ENCODE measurements around the gene TGM6.

Gene TGM6

GRCh38 chr20:2446845-2447244, 66.1 kb downstream of the TGM6 start:
- no peaks in the 10 kb centered on the region for H3K27me3 Mint-ChIP-seq (ENCODE audit: low read depth)
- TF ChIP-seq, protein P1, sequence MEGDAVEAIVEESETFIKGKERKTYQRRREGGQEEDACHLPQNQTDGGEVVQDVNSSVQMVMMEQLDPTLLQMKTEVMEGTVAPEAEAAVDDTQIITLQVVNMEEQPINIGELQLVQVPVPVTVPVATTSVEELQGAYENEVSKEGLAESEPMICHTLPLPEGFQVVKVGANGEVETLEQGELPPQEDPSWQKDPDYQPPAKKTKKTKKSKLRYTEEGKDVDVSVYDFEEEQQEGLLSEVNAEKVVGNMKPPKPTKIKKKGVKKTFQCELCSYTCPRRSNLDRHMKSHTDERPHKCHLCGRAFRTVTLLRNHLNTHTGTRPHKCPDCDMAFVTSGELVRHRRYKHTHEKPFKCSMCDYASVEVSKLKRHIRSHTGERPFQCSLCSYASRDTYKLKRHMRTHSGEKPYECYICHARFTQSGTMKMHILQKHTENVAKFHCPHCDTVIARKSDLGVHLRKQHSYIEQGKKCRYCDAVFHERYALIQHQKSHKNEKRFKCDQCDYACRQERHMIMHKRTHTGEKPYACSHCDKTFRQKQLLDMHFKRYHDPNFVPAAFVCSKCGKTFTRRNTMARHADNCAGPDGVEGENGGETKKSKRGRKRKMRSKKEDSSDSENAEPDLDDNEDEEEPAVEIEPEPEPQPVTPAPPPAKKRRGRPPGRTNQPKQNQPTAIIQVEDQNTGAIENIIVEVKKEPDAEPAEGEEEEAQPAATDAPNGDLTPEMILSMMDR (IDR thresholded peaks at IDR 0.05; ENCODE audit: unreplicated experiment in 3 of 3) = no peak
- no peaks in the 10 kb centered on the region for H3K36me3 Mint-ChIP-seq (ENCODE audit: low read depth)
- H3K27ac Mint-ChIP-seq = no peak overlapping the region
- H3K4me3 Mint-ChIP-seq = no peak overlapping the region
- H3K9me3 Mint-ChIP-seq = no peaks in the 10 kb centered on the region
- H3K4me1 Mint-ChIP-seq = no peaks in the 10 kb centered on the region

GRCh38 chr20:2449386-2449785, 68.7 kb downstream of the TGM6 start:
- Mint-ChIP-seq H3K27ac (no peak overlapping the region), H3K36me3 (ENCODE audit: low read depth) (no peaks in the 10 kb centered on the region), H3K4me3 (no peak overlapping the region), H3K4me1 (no peaks in the 10 kb centered on the region), H3K27me3 (ENCODE audit: low read depth) (no peaks in the 10 kb centered on the region), H3K9me3 (no peaks in the 10 kb centered on the region)
- TF ChIP-seq, protein P1 (IDR thresholded peaks at IDR 0.05; ENCODE audit: unreplicated experiment in 3 of 3) = no peak

GRCh38 chr20:2451422-2451821, 70.7 kb downstream of the TGM6 start:
- H3K27me3 Mint-ChIP-seq (ENCODE audit: low read depth) = no peaks in the 10 kb centered on the region
- no peaks in the 10 kb centered on the region for H3K36me3 Mint-ChIP-seq (ENCODE audit: low read depth)
- TF ChIP-seq, protein P1 (IDR thresholded peaks at IDR 0.05; ENCODE audit: unreplicated experiment in 3 of 3) = no peak
- H3K27ac Mint-ChIP-seq = no peak overlapping the region
- no peak overlapping the region for H3K4me3 Mint-ChIP-seq
- no peaks in the 10 kb centered on the region for H3K9me3 Mint-ChIP-seq
- no peaks in the 10 kb centered on the region for H3K4me1 Mint-ChIP-seq

- H3K4me1 Mint-ChIP-seq = no peaks in the 10 kb centered on the region
- H3K27ac Mint-ChIP-seq = no peak overlapping the region
- no peaks in the 10 kb centered on the region for H3K27me3 Mint-ChIP-seq (ENCODE audit: low read depth)
- no peak overlapping the region for H3K4me3 Mint-ChIP-seq
- TF ChIP-seq, protein P1 (IDR thresholded peaks at IDR 0.05; ENCODE audit: unreplicated experiment in 3 of 3) = peak; percentile 81 to 86 (median 82)
- H3K36me3 Mint-ChIP-seq (ENCODE audit: low read depth) = no peaks in the 10 kb centered on the region
- no peaks in the 10 kb centered on the region for H3K9me3 Mint-ChIP-seq
Measured at GRCh38 chr20:2451939-2452732, 71.4 kb downstream of the TGM6 start.

GRCh38 chr20:2453792-2454191, 73.1 kb downstream of the TGM6 start:
- Mint-ChIP-seq H3K36me3 (ENCODE audit: low read depth) (peaks cover 3% of the 10 kb centered on the region), H3K9me3 (no peaks in the 10 kb centered on the region)
- TF ChIP-seq, protein P1 (IDR thresholded peaks at IDR 0.05; ENCODE audit: unreplicated experiment in 3 of 3) = no peak

More at GRCh38 chr20:2453792-2454191, 73.1 kb downstream of the TGM6 start:
- no peak overlapping the region for H3K27ac Mint-ChIP-seq
- H3K4me1 Mint-ChIP-seq = no peaks in the 10 kb centered on the region
- H3K4me3 Mint-ChIP-seq = no peak overlapping the region
- H3K27me3 Mint-ChIP-seq (ENCODE audit: low read depth) = no peaks in the 10 kb centered on the region
